GM18508 (cell line): ENCODE data around the gene KLHL2.
A peak's percentile ranks its signal among the peaks of the same experiment; 100 is the strongest.
"Not testable (repeated sequence)": the region's sequence is repeated elsewhere in the genome, so short reads cannot be mapped to it uniquely, and the experiment has no call there.

ENCODE experiments used
- ATAC-seq: cut with Tn5 transposase; IDR thresholded peaks from one replicate; pipeline ENCODE4 v1.9.1; 2021; ENCODE audit warnings: moderate number of reproducible peaks; ENCODE audit not compliant: insufficient read depth, unreplicated experiment

The KLHL2 gene

DNA sequence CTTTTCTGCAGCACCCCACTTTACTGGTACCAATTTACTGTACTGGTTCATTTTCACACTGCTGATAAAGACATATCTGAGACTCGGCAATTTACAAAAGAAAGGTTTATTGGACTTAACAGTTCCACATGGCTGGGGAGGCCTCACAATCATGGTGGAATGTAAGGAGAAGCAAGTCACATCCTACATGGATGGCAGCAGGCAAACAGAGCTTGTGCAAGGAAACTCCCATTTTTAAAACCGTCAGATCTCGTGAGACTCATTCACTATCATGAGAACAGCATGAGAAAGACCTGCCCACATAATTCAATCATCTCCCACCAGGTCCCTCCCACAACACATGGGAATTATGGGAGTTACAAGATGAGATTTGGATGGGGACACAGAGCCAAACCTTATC, 77.3 kb downstream of the KLHL2 start:
- not testable (repeated sequence) for ATAC-seq

DNA sequence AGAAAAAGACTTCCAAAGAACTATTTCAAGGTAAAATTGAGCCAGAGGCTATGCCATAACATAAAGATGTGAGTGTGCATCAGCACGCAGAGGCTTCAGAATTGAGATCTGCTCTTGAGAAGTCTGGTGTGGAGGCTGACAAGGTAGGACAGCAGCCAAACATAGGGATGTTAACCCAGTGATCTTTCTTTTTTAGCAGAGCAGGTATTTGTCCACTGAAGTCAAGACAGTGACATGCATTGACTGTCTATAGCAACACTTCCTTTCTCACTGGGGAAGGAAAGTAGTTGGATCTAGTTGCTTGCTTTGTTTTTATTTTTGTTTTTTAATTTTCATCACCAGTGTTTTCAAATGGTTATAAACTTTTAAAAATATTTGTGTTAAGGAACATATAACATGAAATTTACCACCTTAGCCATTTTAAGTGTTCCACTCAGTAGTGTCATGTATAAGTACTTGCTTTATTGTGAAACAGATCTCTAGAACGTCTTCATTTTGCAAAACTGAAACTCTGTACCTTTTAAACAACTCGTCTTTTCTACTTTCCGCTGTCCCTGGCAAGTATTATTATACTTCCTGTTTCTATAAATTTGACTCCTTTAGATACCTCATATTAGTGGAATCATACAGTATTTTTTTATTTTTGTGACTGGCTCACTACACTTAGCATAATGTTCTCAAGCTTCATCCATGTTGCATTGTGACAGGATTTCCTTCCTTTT, 79.4 kb downstream of the KLHL2 start:
- ATAC-seq: peak; percentile 85

DNA sequence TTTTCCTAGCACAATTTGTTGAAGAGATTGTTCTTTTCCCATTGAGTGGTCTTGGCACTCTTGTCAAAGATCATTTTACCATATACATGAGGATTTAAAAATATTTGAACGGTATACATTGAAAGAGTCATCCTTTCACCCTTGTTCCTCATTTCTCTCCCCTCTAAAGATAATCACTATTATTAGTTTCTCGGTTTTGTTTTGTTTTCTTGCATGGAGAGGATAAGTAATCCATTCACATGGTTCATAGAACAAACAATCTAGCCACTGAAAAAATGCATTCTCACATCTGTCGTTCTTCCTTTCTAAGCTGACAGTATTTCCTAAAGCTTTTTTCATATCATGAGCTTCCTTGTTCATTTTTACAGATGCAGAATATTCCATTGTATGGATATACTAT, 80.9 kb downstream of the KLHL2 start:
- ATAC-seq: no peak

DNA sequence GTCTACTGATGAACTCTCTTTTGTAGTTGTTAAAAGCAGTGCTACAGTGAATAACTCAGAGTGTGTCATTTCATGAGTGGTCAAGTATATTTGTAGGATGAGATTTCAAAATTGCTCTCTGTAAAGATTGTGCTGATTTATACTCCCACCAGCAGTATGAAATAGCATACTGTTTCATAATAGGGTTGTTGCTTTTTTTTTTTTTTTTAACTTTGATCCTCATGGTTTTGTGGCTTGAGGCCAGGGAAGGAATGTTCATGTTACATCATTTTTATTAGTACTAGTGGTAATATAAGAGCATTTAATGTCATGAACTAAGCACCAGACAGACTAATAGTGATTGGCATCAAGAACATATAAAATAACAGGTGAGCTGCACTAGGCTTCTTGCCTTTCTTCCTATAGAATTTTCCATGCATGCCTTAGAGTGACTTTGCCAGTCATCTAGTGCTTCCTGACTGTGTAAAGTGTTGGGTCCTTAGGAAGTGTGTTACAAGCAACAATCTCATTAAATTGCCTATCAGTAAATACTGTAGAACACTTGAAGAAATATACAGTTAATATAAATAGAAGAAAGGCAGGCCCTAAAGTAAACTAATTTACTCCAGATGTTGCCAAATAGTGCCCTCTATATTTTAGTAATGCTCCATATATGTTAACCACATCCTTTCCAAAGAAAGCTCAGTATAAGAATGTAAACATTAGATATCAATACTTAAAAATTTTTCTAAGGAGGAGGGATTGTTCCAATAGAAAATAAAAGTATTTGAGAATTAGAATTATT, 81.5 kb downstream of the KLHL2 start:
- no peak for ATAC-seq

DNA sequence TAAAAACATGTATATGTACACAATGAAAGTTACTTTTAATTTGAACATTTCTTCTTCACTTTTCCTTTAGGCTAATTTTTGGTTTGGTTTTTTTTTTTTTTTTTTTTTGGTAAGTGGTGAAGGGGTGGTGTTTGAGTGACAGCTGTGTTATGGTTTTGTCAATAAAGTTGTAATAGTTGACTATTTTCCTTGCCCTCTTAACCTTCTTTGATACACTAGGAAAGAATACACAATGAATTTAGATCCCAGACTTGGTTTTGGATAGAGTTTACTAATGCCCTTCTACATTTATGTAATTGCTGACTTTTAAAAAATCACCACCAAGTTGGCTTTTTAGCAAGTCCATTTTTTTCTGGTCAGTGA, 82.0 kb downstream of the KLHL2 start:
- no peak for ATAC-seq

DNA sequence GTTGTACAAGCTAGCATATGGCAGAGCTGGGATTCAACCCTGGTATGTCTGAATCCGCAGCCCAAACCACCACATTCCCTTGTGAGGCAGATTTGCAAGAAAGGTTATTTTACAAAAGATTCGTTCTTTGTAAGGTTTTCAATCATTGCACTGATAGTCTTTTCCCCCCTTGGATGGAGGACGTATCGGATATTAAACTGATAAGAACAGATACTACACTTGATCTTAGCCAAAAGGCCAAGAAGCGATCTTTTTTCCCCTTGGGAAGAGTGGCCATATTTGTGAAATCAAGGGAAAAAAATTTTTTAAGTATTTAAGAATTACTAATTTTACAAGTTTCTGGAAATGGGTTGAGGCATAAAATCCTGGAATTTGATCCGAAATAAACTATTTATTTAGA, 85.7 kb downstream of the KLHL2 start:
- no peak for ATAC-seq

DNA sequence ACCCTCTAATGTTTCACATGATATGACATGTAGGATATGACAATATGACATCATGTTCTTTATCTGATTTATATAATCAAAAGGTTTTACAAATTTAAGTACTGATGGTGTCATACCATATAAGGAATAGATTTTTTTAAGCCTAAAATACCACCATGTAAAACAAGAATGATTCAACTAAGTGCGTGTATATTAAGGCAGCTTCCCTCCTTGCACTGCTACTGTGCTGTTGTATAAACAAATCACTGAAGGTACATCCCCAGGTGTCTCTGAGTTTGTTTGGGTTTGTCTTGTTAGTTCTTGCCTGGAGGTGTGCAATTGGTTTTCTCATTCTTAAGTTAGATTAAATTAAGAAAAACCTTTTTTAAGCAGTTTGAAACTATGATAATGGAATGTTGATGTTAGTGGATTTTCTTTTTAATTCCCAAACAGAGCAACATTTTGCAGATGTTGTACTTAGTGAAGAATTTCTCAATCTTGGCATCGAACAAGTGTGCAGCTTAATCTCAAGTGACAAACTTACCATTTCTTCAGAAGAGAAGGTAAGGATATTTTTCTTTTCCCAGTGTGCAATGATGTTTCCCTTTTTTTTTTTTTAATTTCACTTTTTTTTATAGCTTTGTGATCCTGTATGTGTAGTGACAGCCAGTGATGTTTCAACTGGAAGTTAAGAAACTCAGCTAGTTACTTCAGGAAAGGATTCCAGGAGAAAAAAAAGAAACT, 86.7 kb downstream of the KLHL2 start:
- no peak for ATAC-seq

DNA sequence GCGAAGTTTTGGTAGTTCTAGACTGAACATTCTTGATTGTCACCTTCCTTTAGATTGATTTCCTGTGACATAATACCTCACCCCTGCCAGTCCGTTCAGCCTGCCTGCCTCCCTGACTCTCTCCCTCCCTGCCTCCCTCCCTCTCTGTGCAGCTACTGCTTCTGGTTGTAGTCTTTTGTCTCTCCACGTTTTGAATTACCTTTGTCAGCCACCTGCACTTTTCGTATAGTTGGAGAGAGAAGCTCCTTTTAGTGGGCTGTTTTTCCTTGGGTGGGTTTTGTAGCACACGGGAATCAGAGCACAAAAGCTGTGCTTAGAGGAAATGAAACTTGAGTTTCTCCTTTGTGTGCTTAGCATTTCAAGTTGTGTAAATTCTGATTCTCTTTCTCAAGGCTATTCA, 87.5 kb downstream of the KLHL2 start:
- ATAC-seq: peak; percentile 89

DNA sequence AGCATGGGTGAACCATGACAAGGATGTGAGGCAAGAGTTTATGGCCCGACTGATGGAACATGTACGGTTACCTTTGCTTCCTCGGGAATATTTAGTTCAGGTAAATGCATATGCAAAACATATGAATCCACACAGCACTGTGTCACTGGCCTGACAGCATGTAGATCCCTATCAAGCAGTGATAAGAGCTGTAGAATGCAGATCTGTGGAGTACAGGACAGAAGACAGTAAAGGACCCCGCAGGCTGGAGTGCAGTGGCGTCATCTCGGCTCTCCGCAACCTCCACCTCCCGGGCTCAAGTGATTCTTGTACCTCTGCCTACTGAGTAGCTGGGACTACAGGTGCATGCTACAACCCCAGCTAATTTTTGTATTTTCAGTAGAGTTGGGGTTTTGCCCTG, 90.3 kb downstream of the KLHL2 start:
- no peak for ATAC-seq

DNA sequence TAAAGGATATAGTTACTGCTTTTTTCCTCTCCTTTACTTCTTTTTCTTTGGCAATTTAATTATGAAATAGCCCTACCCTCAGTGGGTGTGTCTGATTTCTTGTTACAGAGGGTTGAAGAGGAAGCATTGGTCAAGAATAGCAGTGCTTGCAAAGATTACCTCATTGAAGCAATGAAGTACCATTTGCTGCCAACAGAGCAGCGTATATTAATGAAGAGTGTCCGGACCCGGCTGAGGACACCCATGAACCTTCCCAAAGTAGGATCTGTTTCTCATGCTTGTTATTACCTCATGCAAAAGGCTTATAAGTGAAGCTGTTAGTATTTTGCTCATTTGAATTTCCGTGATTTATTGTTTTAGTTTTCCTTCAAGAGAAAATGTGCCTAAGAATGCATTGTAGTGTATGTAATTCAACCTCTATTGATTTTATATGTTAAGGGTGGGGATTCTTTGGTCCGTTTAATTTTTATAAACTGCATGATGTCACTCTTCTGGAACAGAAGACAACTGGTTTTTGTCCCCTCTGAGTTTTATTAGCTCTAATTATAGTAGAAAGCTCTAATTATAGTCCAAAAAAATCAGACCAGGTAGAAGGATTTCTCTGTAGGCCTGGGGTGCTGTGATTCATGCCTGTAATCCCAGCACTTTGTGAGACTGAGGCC, 92.2 kb downstream of the KLHL2 start:
- no peak for ATAC-seq

DNA sequence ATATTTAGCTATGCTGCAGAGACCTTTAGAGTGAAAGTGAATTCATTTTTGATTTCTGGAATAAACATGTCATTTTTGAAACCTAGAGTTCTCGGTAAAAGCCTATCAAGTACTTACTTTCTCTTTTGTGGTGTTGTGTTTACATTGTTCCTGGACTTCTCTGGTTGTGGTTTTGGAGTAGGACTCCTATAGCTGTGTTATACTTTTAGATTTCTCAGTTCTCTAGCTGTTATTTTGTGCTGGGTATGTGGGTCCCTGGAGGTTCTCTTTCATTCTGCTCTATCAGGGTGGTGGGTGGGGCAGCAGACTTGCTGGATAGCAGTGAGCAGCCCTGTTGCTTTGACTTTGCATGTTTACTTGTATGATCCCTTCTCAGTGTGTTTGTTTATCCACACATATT, 94.5 kb downstream of the KLHL2 start:
- peak; percentile 63 for ATAC-seq

DNA sequence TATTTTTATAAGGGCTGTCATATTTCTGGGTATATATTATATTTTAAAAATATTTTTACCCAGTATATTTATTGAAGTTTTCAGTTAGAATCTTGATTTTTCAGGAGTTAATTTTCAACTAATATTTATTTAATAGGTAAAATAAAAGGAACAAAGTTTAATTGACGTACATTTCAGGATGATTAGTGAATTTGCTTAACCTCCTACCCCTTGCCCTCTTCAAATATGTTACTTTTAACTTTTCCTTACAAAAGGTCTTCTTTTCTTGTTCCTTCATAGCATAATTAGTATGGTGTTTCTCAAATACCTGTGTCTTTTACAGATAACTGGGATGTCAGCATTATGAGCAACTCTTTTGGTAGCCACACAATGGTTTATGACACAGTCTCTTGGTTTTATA, 95.3 kb downstream of the KLHL2 start:
- no peak for ATAC-seq

DNA sequence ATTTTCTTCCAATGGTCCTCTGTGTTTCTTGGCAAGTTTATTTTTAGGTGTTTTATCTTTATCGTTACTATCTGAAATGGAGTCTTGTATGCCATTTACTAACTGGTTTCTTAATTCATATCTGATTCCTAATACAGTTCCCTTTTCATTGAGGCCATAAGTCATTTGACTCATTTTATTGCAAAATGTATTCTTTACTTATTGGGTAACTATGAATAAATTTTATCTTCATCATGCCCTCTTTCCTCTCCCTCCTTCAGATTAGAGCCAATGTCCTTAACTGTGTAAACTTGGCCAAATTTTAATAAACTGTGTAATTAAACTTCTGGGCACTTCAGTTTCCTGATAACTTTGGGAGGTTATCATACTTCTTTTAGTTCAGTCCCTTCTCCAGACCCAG, 100.8 kb downstream of the KLHL2 start:
- no peak for ATAC-seq

DNA sequence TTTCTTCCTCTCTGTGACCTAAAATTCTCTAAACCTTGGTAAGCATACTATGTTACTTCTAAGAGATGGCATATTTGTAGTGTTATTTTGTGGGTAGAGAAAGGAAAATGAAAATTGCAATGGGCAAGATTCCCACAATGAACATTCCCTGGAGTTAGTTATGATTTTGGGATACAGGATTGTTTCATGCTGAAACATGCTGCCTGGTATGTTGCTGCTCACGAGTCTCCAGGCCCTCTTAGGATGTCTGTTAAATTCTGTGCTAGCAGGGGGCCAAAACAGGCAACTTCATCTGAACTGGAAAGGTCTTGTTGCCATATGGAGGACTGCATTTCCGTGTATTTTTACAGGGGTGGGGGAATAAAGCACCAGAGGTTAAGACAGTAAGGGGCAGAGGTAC, 101.2 kb downstream of the KLHL2 start:
- ATAC-seq: no peak

DNA sequence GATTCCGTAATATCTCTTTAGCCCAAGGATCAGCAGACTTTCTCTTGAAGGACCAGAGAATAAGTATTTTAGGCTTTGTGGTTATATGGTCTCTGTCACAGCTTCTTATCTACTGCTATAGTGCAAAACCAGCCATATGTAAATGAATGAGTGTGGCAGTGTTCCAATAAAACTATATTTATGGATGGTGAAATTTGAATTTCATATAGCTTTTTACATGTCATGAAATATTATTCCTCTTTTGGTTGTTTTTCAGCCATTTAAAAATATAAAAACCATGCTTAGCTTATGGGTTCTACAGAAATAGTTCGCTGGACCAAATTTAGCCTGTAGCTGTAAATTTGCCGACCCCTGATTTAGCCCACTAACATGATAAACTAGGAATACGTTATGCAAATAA, 102.1 kb downstream of the KLHL2 start:
- no peak for ATAC-seq

DNA sequence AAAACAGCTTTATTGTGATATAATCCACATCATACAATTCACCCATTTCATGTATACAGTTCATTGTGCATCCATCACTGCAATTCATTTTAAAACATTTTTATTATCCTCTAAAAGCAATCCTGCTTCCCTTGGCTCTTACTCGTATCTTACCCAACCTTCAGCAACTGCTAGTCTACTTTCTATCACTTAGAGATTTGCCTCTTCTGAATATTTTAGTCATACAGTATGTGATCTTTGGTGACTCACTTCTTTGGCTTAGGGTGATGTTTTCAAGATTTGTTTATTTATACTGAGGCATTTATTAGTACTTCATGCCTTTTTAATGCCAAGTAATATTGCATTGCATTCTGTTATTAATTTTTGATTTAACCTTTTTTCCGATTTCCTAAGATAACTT, 105.1 kb downstream of the KLHL2 start:
- ATAC-seq: no peak

DNA sequence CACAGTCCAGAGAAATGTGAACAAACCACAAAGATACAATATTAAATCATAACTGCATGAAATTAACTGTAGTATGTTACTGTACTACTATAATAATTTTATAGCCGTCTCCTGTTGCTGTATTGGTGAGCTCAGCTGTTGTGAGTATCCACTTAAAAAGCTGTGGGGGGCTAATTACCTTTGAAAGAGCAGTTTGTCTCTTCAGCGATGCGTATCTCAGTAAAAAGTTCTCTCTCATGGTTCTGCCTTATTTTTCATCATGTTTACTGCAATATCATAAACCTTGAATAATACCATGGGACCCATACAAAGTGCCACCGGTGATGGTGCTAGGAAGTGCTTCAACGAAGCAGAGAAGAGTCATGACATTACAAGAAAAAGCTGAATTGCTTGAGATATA, 111.7 kb downstream of the KLHL2 start:
- no peak for ATAC-seq

DNA sequence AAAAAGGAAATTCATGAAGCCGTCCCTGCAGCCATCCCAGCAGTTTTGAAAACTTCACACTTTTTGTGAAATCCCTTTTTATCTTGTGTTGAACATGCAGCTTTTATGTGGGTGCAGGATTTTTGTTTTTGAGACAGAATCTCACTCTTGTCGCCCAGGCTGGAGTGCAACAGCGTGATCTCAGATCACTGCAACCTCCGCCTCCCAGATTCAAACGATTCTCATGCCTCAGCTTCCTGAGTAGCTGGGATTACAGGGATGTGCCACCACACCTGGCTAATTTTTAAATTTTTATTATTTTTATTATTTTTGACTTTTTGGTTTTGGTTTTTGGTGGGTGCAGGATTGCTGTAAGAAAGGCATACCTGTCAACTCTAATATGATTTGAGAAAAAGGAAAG, 112.1 kb downstream of the KLHL2 start:
- ATAC-seq: no peak

DNA sequence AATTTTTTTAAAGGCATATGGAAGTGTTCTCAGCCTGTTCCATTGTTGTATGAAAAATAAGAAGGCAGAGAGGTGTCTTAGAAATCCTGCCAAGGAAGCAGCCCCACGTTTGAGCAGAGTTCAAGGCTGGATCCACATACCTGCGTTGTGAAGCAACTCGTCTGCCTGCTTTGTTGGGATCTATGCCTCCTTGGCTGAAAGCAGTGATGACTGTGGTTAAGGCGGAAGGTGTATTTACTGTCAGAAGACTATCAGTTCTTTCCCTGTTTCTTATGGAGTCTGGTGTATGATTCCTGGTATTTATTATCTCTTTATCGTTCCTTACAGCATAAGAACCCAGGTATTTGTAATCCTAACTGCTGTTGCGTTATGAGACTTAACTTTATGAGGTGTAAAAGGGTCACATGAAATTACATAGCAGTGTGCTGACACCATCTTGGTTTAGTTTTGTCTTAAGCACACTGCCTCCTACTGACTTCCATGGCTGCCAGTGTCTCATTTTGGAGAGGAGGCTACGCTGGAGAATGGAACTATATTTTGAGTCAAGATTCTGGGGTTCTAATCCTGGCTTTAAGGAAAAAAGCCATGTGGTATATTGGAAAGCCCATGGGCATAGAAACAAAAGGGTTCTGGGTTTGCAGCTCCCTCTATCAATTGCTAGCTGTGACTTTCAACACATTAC, 117.0 kb downstream of the KLHL2 start:
- ATAC-seq: no peak

DNA sequence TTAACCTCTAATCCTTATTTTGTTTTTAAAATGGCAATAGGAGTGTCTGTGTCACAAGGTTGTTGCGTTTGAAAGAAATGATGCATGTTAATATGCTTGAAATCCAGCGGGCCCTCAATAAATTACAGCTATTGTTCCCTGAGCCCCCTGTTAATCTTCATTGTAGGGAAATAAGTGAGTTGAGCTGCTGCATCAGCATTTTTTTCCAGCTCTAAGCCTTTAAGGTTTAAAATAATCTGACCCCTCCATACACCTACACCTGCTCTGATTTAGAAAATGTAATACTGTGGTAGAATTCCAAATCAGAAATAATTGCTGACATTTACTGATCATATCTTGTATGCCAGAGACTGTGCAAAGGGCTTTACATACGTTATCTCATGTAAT, 117.5 kb downstream of the KLHL2 start:
- no peak for ATAC-seq
